RWPE1 (cell line): ENCODE measurements around the gene ZNF224.
A peak's percentile ranks its signal among the peaks of the same experiment; 100 is the strongest.

Source experiments
- CTCF ChIA-PET: fragments of 350-600 bp; sonication (Branson Sonifier 250); formaldehyde crosslinking; extraction: SDS; loops from one replicate; lab custom pipeline; 2021; lab: Yijun Ruan, JAX
- POLR2A ChIA-PET: fragments of 400-600 bp; formaldehyde crosslinking; extraction: SDS; loops from one replicate; lab custom pipeline; 2020; ENCODE audit warnings: antibody characterized with exemption; ENCODE audit not compliant: low non-redundant PET; lab: Yijun Ruan, JAX
- DNase-seq: peaks from one replicate; pipeline ENCODE4 v3.0.0; 2012; ENCODE audit warnings: low spot score
- H3K27ac ChIP-seq: fragments of 450-650 bp; 2 replicates; pipeline ENCODE4 v1.5.1; 2017
- TF ChIP-seq, protein P1 (sequence below): fragments of 450-650 bp; conservative IDR thresholded peaks from 2 replicates; pipeline ENCODE4 v1.5.1; 2017; ENCODE audit warnings: low read depth, mild to moderate bottlenecking

The ZNF224 gene

GRCh38 chr19:44061038-44061437 lies 33.1 kb upstream of the ZNF224 start:
- ChIA-PET POLR2A (no interaction called here), CTCF (no interaction called here)
- no peak overlapping the region for H3K27ac ChIP-seq
- DNase-seq, result no peak
- TF ChIP-seq, protein P1, sequence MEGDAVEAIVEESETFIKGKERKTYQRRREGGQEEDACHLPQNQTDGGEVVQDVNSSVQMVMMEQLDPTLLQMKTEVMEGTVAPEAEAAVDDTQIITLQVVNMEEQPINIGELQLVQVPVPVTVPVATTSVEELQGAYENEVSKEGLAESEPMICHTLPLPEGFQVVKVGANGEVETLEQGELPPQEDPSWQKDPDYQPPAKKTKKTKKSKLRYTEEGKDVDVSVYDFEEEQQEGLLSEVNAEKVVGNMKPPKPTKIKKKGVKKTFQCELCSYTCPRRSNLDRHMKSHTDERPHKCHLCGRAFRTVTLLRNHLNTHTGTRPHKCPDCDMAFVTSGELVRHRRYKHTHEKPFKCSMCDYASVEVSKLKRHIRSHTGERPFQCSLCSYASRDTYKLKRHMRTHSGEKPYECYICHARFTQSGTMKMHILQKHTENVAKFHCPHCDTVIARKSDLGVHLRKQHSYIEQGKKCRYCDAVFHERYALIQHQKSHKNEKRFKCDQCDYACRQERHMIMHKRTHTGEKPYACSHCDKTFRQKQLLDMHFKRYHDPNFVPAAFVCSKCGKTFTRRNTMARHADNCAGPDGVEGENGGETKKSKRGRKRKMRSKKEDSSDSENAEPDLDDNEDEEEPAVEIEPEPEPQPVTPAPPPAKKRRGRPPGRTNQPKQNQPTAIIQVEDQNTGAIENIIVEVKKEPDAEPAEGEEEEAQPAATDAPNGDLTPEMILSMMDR, result no peak

DNA sequence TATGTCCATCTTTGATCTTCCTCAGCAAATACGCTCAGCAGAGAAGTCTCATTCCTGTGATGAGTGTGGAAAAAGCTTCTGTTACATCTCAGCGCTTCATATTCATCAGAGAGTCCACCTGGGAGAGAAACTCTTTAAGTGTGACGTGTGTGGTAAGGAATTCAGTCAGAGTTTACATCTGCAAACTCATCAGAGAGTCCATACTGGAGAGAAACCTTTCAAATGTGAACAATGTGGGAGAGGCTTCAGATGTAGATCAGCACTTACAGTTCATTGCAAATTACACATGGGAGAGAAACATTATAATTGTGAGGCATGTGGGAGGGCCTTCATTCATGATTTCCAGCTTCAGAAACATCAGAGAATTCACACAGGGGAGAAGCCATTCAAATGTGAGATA lies 27.9 kb upstream of the ZNF224 start:
- ChIA-PET POLR2A (no interaction called here), CTCF (no interaction called here)
- no peak overlapping the region for H3K27ac ChIP-seq
- no peak for DNase-seq
- TF ChIP-seq, protein P1, result no peak

DNA sequence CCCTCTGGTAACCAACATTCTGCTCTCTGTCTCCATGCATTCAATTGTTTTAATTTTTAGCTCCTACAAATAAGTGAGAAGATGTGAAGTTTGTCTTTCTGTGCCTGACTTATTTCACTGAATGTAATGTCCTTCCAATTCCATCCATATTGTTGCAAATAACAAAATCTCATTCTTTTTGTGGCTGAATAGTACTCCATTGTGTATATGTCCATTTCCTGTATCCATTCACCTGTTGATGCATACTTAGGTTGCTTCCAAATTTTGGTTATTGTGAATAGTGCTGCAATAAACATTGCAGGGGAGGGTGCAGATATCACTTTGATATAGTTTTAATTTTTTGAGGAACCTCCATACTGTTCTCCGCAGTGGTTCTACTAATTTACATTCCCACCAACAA lies 24.7 kb upstream of the ZNF224 start:
- CTCF ChIA-PET, result no interaction called here
- DNase-seq, result no peak
- POLR2A ChIA-PET, result no interaction called here
- TF ChIP-seq, protein P1, result no peak
- no peak overlapping the region for H3K27ac ChIP-seq

- TF ChIP-seq, protein P1, result no peak
- CTCF ChIA-PET, result interaction anchor here (1.1 kb wide), 1 partner anchor 19 kb away, joined by 3 read pairs; no protein-coding TSS in a partner anchor
- peak within 1 kb of the TSS; percentile 58 for H3K27ac ChIP-seq
- DNase-seq, result peak; percentile 84
- POLR2A ChIA-PET, result no interaction called here
These were observed 22.2 kb upstream of the ZNF224 start, which contains the start of gene ZNF284 for GRCh38 chr19:44071824-44072542. Gene ZNF284 (plus strand): TSS chr19:44072159. CDS start chr19:44076390, 4,231 bp downstream.

- POLR2A ChIA-PET, result no interaction called here
- DNase-seq, result peak; percentile 5
These were observed 21.4 kb upstream of the ZNF224 start for GRCh38 chr19:44072543-44073401.

GRCh38 chr19:44076325-44076724 lies 17.8 kb upstream of the ZNF224 start:
- DNase-seq, result no peak
- CTCF ChIA-PET, result no interaction called here
- H3K27ac ChIP-seq, result no peak overlapping the region
- POLR2A ChIA-PET, result no interaction called here
- TF ChIP-seq, protein P1, result no peak

More at GRCh38 chr19:44072543-44073401, 21.4 kb upstream of the ZNF224 start:
- CTCF ChIA-PET, result interaction anchor here (1.1 kb wide), 1 partner anchor 19 kb away, joined by 3 read pairs; no protein-coding TSS in a partner anchor
- H3K27ac ChIP-seq, result peak overlapping the region; percentile 58
- TF ChIP-seq, protein P1, result no peak
